Activated gamma-delta T cell treated with anti-CD3 and anti-CD28 coated beads, Interleukin-2, amount 50 U/mL, for 16 hours (primary cell): Measurements from ENCODE around the gene NCK2.

Experiments
- DNase-seq: peaks from one replicate; pipeline ENCODE4 v3.0.0-alpha.2; 2020; ENCODE audit warnings: low read depth

The NCK2 gene

GRCh38 chr2:105793196-105793975 is 48.7 kb downstream of the NCK2 start:
- DNase-seq = no peak

GRCh38 chr2:105794926-105795574 is 50.3 kb downstream of the NCK2 start:
- DNase-seq = no peak

DNA sequence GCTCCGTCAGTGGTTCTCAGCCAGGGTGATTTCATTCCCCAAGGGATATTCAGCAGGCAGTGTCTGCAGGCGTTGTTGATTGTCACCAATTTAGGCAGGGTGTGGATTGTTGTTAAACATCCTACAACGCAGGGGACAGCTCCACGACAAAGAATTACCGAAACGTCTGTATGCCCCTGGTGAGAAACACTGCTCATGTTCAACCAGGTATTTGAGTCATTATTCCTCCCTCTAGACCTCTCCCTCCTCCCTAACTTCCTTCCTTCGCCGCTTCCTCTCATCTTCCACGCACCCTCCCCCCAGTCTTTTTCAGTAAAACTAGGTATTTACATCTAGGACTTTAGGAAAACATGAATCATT is 50.8 kb downstream of the NCK2 start:
- DNase-seq = no peak

GRCh38 chr2:105796131-105796638 is 51.5 kb downstream of the NCK2 start:
- no peak for DNase-seq

DNA sequence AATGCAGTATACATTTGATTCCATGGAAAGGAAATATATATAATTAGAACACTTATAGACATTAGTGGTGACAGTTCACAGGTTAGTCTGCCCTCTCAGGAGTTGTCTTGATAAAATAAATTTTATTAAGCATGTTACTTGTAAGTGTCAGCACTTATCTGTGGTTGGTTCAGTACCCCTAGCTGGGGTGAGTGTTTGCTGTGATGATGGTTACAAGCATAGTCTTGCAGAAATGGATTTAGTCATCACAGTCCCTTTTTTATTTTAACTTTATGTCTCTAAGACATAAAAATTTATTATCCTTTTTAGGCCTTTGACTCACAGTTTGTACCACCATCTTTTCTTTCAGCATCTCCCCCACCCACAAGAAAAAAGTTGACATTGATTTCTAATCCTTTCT is 52.1 kb downstream of the NCK2 start:
- no peak for DNase-seq

DNA sequence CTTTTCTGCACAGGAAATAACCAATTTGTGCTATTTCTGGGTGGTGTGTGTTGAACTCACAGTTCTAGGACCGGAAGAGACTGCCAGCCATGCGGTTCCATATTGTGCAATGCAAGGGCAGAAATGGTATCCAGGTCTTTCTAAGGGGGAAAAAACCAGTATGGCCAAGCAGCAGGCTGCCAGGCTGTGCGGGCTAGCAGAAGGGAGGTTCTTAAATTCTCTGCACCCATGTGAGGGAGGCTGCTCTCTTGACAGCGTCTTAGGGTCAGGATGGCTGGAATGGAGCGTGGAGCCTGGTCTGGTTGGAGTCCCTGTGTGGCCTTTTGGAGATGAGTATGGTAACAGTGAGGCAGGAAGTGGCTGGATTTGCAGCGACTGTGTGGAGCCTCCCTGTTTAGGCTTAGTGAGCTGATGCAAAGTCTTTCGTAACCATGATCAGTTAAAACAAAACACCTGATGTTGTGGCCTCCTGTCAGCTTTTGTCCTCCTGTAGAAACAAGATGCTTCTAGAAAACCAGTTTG is 52.6 kb downstream of the NCK2 start:
- DNase-seq = no peak

GRCh38 chr2:105798595-105798994 is 53.9 kb downstream of the NCK2 start:
- DNase-seq = no peak

- DNase-seq = no peak
These were observed 55.5 kb downstream of the NCK2 start for GRCh38 chr2:105800036-105800713.

DNA sequence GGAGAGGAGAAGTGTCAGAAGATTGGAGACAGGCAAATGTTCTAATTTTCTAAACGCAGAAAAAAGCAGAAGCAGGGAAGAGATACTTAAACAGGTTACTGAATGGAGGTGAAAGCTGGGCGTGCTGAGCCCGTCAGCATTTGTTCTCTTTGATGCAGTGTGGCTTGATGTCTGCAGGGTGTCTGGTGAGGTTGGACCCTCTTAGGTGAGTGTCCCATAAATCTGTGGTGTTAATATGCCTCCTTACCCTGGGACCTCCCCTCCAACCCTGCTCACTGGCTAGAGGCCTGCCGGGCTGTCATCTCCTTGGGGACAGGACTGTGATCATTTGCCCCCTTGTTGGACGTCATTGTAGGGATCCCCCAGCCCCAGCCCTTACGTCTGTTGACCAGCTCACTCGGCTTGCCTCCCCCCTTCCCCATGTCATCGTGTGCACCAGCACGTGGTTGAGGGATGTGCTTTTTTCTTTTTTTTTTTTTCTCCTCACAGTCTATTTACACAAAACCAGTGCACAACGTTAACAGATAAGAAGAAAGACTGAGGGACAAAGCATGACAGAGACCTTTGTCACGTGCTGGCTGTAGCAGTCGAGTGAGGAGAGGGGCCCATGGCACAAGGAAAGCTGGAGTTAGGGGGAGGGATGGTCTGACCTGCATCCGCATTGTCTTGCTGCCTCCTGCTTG is 56.4 kb downstream of the NCK2 start:
- DNase-seq = no peak

DNA sequence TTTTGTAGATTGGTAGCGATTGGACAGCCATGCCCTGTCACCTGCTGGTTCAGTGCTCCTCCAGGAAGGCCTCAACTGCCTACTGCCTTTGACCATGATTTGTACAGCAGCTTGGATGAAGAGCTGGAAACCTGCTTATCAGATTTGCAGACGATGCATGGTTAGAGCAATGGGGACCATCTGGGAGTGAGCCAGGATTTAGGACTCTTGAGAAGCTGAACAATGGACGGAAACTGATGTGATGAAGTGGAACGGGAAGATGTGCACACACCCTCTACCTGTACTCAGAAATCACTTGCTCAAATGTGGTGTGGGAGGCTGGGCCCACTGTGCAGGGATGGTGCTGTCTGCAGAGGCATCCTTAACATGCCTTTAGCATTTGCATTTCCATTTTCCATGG is 57.2 kb downstream of the NCK2 start:
- no peak for DNase-seq

GRCh38 chr2:105802587-105802986 is 57.9 kb downstream of the NCK2 start:
- DNase-seq = peak; percentile 60

DNA sequence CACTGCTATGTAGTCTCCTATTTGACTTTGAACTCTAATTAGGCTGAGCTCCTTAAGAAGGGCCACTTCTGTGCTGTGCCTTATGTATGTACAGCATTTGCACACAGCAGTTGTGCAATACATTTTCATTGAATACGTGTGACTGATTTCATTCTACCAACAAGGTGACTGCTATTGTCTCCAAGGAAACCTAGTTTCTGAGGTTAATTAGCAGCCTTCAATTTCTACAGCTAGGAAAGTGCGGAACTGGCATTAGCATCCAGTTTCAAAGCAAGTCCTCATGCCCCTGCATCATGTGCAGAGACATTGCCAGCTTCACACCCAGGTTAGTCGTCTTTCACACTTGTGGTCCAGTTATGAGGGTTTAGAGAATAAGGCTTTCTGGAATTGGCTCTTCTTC is 58.6 kb downstream of the NCK2 start:
- DNase-seq = no peak

DNA sequence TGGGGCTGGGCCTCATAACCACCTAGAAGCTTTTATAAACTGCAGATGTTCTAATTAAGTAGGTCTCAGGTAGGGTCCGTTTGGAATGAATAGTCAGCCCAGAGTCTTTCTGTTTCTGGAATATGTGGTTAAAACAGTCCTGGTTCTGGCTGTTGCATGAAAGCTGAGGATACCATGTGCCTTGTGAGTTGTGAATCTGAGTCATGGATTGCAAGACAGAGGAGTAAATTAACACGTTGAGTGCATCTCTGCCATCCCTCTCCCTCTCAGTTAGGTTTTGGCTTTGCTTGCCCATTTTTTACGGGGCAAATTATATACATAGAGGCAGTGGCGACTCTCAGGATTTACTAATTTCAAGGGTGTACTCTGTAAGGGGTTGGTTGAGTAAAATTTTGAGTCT is 59.1 kb downstream of the NCK2 start:
- DNase-seq = no peak

DNA sequence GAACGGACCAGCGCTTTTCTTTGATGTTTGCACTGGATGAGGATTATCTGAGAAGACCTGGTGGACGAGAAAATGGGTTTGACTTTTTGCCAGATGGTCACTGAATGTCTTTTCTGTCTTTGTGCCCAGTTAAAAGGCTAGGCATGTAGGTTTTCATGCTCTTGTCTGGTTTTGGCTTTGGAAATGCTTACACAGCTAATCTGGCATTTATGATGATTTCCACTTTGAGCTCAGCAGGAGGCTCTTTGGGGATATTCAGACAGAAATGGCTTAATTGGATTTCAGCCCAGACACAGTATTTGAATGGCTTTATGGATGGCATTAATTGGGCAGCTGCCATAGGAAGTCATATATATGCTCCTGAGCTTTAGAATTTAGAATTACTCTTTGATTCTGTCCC is 59.6 kb downstream of the NCK2 start:
- no peak for DNase-seq

- DNase-seq = no peak
These were observed 62.3 kb downstream of the NCK2 start for GRCh38 chr2:105806996-105807395.

DNA sequence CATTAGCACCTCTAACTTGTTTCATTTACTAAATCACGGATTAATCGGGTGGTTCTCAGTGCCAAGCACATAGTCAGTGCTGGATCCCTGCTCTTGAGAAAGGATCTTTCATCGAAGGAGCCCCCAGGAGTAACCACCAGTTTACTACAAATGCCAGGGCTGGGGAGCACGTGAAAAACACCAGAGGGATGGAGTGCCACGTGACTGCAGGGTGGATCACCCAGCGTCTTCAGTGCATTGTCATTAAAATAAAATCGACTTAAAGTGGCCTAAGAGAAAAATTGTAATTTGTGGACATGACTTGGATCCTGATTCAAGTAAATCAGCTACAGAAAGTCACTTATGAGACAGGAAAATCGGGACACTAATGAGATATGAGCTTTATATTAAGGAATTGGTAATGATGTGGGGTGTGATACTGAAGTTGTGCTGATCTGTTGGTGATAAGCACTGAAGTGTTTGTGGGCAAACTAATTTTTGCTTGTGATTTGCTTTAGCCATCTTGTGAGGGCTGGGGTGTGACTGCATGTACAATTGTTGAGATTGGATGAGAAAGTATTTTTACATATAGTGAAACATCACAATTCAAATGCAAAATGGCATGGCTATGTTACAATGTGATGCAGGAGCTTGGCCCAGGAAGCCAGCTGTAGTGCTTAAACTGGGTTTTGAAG is 63.8 kb downstream of the NCK2 start:
- no peak for DNase-seq

DNA sequence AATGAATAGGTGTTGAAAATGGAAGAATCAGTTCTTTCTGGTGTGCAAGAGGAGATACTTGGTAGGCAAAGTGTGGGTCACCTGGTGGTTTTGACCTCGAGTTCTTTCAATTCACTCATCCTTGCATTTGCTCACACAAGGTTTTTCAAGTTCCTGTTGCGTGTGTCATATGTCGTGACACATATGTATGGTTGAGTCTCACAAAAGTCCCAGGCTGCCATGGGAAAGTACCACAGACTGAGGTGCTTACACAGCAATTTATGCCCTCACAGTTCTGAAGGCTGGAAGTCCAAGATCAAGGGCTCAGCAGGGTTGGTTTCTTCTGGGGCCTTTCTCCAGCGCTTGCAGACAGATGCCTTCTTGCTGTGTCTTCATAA is 64.4 kb downstream of the NCK2 start:
- DNase-seq = no peak

DNA sequence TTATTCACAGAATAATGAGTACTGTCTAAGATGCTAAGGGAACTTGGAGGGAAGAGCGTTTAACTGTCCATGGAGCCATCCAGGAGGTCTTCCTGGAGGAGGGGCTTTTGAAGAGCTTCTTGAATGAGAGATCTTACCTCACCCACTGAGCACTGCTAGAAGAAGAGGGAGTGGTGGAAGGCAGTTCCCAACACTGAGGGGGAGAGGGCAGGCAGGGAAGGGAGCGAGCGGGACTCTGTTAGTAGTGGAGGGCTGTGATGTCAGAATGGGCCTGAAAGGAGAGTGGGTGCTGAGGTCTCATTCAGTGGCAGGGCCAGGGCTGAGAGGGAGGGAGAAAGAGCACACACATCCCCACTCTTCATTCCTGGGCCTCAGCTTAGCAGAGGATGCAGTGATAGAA is 65.0 kb downstream of the NCK2 start:
- no peak for DNase-seq

DNA sequence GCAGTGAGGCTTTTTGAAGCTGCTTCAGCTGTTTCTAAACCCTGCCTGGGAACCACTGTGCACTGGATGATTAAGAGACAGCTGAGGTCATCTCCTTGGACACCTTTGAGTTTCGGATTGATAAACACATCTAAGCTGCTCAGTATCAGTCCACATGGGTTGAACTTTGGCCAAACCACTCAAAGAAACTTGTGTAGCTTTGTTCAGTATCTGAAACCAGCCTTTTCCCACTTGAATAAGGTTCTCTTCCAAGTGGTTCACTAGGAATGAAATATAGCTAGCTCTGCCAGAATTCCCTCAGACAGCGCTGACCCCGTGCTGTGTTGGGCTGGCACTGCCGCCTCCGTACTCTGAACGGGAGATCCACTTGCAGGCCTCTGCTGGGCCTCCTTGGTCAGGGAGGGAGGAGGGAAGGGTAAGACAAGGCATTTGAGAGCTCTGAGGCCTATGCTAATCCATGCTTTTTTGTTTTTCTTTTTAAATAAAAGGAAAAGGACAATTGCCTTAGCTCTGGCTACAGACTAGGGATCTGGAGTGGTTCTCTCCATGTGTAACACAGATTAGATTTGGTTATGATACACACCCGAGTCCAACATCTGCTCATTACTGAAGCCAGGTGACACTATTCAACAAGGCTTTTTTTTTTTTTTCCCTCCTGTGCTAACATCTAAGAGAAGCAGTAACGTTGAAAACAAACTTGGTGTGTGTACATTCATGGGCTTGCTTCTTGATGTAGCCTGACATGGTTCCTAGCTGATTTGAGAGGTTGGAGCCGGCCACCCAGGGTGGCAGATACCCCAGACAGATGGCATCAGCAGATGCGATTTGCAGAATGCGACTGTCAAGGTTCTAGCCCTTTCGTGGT is 67.7 kb downstream of the NCK2 start:
- no peak for DNase-seq

DNA sequence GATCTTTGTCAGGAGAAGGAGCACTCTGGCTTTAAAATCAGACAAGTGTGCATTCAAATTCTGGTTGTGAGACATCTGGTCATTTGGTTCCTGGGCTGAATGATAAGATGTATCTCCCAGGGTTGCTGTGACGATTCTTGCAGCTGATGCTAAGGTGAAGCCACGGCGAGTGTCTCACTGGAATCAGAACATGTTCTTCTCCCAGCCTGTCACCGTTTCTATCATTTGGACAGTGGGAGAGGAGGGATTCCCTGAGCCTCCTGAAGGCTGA is 68.3 kb downstream of the NCK2 start:
- no peak for DNase-seq

GRCh38 chr2:105813405-105813804 is 68.7 kb downstream of the NCK2 start:
- DNase-seq = no peak
